H1 (cell line): ENCODE data around the gene ARFGAP3. TPM values are rescaled to one million over a fixed set of nuclear protein-coding genes. Genes with fewer than 3 reads are reported as not detected.

ENCODE experiments used
- CTCF ChIA-PET: fragments of 300-600 bp; sonication (Branson Sonifier 250); formaldehyde crosslinking; loops from one replicate; lab custom pipeline; 2021; ENCODE audit not compliant: partially characterized antibody; lab: Charles Lee
- POLR2A ChIA-PET: fragments of 300-600 bp; sonication (Branson Sonifier 250); formaldehyde crosslinking; loops from one replicate; lab custom pipeline; 2021; ENCODE audit warnings: inconsistent platforms; ENCODE audit not compliant: partially characterized antibody; lab: Charles Lee
- DNase-seq, 2 experiments: peaks; one replicate each; pipeline versions ENCODE4 v3.0.0 to v3.0.0-alpha.2; 2010 to 2022; ENCODE audit warnings: low spot score in 2 of 2, low read depth in 1 of 2, mixed read lengths in 1 of 2
- FAIRE-seq: peaks from 2 replicates; lab custom pipeline; 2011; peaks lifted over from hg19 to GRCh38; lab: Jason Lieb, UNC
- H2AFZ ChIP-seq: 2 replicates; pipeline ENCODE4 v1.8.1; 2012; ENCODE audit warnings: low read length, inconsistent platforms
- H2AK5ac ChIP-seq: 2 replicates; pipeline ENCODE4 v1.6.1; 2013; ENCODE audit warnings: low read depth, low read length
- H2BK120ac ChIP-seq: replicated peaks from 2 replicates; pipeline ENCODE3; 2013; ENCODE audit warnings: low read depth, low read length, inconsistent platforms
- H2BK12ac ChIP-seq: 2 replicates; pipeline ENCODE4 v1.6.1; 2013; ENCODE audit warnings: low read depth, low read length
- H2BK15ac ChIP-seq: 2 replicates; pipeline ENCODE4 v1.6.1; 2013; ENCODE audit warnings: low read length
- H2BK20ac ChIP-seq: 2 replicates; pipeline ENCODE4 v1.6.1; 2013; ENCODE audit warnings: low read length
- H2BK5ac ChIP-seq: 2 replicates; pipeline ENCODE4 v1.6.1; 2013; ENCODE audit warnings: low read depth, low read length
- H3K14ac ChIP-seq: 2 replicates; pipeline ENCODE4 v1.6.1; 2013; ENCODE audit warnings: inconsistent platforms; ENCODE audit not compliant: insufficient read length
- H3K18ac ChIP-seq: 2 replicates; pipeline ENCODE4 v1.6.1; 2013; ENCODE audit warnings: low read length; ENCODE audit errors: extremely low read depth
- H3K23ac ChIP-seq: 2 replicates; pipeline ENCODE4 v1.6.1; 2013; ENCODE audit warnings: inconsistent platforms; ENCODE audit not compliant: insufficient read length
- H3K23me2 ChIP-seq: 2 replicates; pipeline ENCODE4 v1.6.1; 2013; ENCODE audit warnings: low read depth, low read length
- H3K27ac ChIP-seq: 2 replicates; pipeline ENCODE4 v1.6.1; 2011; ENCODE audit warnings: low read depth, low read length, inconsistent platforms
- H3K27me3 ChIP-seq, 4 experiments: replicated peaks in 1 of 4; 1 replicate in 1 of 4; 2 replicates in 3 of 4; pipeline versions ENCODE4 v1.6.1 to v1.8.1; 2011 to 2013; ENCODE audit warnings: low read length in 3 of 4, mild to moderate bottlenecking in 3 of 4, inconsistent platforms in 2 of 4, mixed read lengths in 2 of 4, moderate library complexity in 1 of 4; ENCODE audit not compliant: control insufficient read depth in 3 of 4, insufficient read depth in 3 of 4; ENCODE audit errors: extremely low read depth in 1 of 4
- H3K36me3 ChIP-seq, 4 experiments: 2 replicates each; pipeline versions ENCODE4 v1.6.1 to v1.8.1; 2011 to 2013; ENCODE audit warnings: mild to moderate bottlenecking in 4 of 4, low read length in 3 of 4, moderate library complexity in 2 of 4, control low read depth in 1 of 4, inconsistent platforms in 1 of 4; ENCODE audit not compliant: insufficient read depth in 4 of 4, control insufficient read depth in 2 of 4
- H3K4ac ChIP-seq: replicated peaks from 2 replicates; pipeline ENCODE3; 2013; ENCODE audit warnings: low read length, low read depth, mixed read lengths, inconsistent platforms; ENCODE audit not compliant: insufficient read length
- H3K4me1 ChIP-seq, 4 experiments: replicated peaks in 1 of 4; 1 replicate in 1 of 4; 2 replicates in 3 of 4; pipeline versions ENCODE4 v1.6.1 to v1.8.1; 2011 to 2013; ENCODE audit warnings: low read length in 3 of 4, inconsistent platforms in 2 of 4, mixed read lengths in 1 of 4; ENCODE audit not compliant: insufficient read depth in 4 of 4, control insufficient read depth in 3 of 4
- H3K4me2 ChIP-seq, 2 experiments: 2 replicates each; pipeline versions ENCODE4 v1.6.1 to v1.8.1; 2011 to 2013; ENCODE audit warnings: low read depth in 2 of 2, low read length in 2 of 2, control low read depth in 1 of 2, inconsistent platforms in 1 of 2, mild to moderate bottlenecking in 1 of 2; ENCODE audit not compliant: insufficient read depth in 1 of 2
- H3K4me3 ChIP-seq, 4 experiments: fragments of 200-600, 300-600 bp in 1 of 4; sonication (generic), shearing (Covaris generic), sonication (Bioruptor Twin) in 1 of 4; 2 replicates each; pipeline versions ENCODE4 v1.5.1 to v1.8.1; 2011 to 2016; ENCODE audit warnings: low read length in 4 of 4, low read depth in 3 of 4, control low read depth in 2 of 4, inconsistent platforms in 2 of 4, mild to moderate bottlenecking in 2 of 4, mixed read lengths in 1 of 4, moderate library complexity in 1 of 4; ENCODE audit not compliant: insufficient read depth in 2 of 4; ENCODE audit errors: extremely low read depth in 1 of 4
- H3K56ac ChIP-seq: replicated peaks from 2 replicates; pipeline ENCODE3; 2013; ENCODE audit warnings: low read depth, mild to moderate bottlenecking, mixed read lengths, low read length, inconsistent platforms; ENCODE audit not compliant: insufficient read length
- H3K79me1 ChIP-seq: 2 replicates; pipeline ENCODE4 v1.6.1; 2013; ENCODE audit warnings: low read depth, low read length, control low read depth
- H3K79me2 ChIP-seq, 2 experiments: 2 replicates each; pipeline versions ENCODE4 v1.6.1 to v1.8.1; 2012 to 2013; ENCODE audit warnings: low read length in 2 of 2, mild to moderate bottlenecking in 2 of 2, inconsistent platforms in 1 of 2; ENCODE audit not compliant: insufficient read depth in 2 of 2, control insufficient read depth in 1 of 2
- H3K9ac ChIP-seq, 4 experiments: replicated peaks in 1 of 4; 1 replicate in 1 of 4; 2 replicates in 3 of 4; pipeline versions ENCODE4 v1.6.1 to v1.8.1; 2011 to 2013; ENCODE audit warnings: low read depth in 3 of 4, low read length in 3 of 4, control low read depth in 2 of 4, mild to moderate bottlenecking in 2 of 4, moderate library complexity in 2 of 4, inconsistent platforms in 1 of 4; ENCODE audit errors: extremely low read depth in 1 of 4
- H3K9me3 ChIP-seq, 2 experiments: 2 replicates each; pipeline versions ENCODE4 v1.6.1 to v1.8.1; 2012 to 2013; ENCODE audit warnings: mild to moderate bottlenecking in 2 of 2, moderate library complexity in 2 of 2, control low read depth in 1 of 2, inconsistent platforms in 1 of 2, low read depth in 1 of 2, low read length in 1 of 2, mixed read lengths in 1 of 2; ENCODE audit not compliant: insufficient read depth in 2 of 2
- H4K20me1 ChIP-seq, 2 experiments: replicated peaks in 1 of 2; 2 replicates each; pipeline versions ENCODE3 to v1.8.1; 2011 to 2013; ENCODE audit warnings: inconsistent platforms in 2 of 2, low read length in 2 of 2, mild to moderate bottlenecking in 1 of 2; ENCODE audit not compliant: insufficient read depth in 2 of 2, control insufficient read depth in 1 of 2
- H4K5ac ChIP-seq: 2 replicates; pipeline ENCODE4 v1.6.1; 2013; ENCODE audit warnings: low read length, low read depth, mixed read lengths, inconsistent platforms; ENCODE audit not compliant: insufficient read length
- H4K8ac ChIP-seq: 2 replicates; pipeline ENCODE4 v1.8.0; 2013; ENCODE audit warnings: mild to moderate bottlenecking, moderate library complexity, low read length, inconsistent platforms; ENCODE audit not compliant: insufficient read depth; ENCODE audit errors: extremely low read depth
- H4K91ac ChIP-seq: replicated peaks from 2 replicates; pipeline ENCODE3; 2013; ENCODE audit warnings: low read length, mixed read lengths, inconsistent platforms; ENCODE audit not compliant: insufficient read length
- GABPA ChIP-seq: IDR thresholded peaks from 2 replicates; pipeline ENCODE4 v1.6.1; 2011; ENCODE audit warnings: mild to moderate bottlenecking, low read length, moderate library complexity, borderline replicate concordance; ENCODE audit not compliant: insufficient read depth
- GTF2F1 ChIP-seq: IDR thresholded peaks from 2 replicates; pipeline ENCODE4 v1.6.1; 2012; ENCODE audit warnings: low read depth, low read length, improper control_type of control experiment, borderline replicate concordance
- MAX ChIP-seq: IDR thresholded peaks from 2 replicates; pipeline ENCODE4 v1.6.1; 2012; ENCODE audit warnings: inconsistent platforms
- POU5F1 ChIP-seq: IDR thresholded peaks from 2 replicates; pipeline ENCODE4 v1.6.1; 2011; ENCODE audit warnings: low read depth, mild to moderate bottlenecking, low read length, moderate library complexity
- SAP30 ChIP-seq: fragments of 300-600 bp; sonication (generic); IDR thresholded peaks from 2 replicates; pipeline ENCODE4 v1.7.1; 2012; ENCODE audit warnings: low read length, moderate library complexity, mild to moderate bottlenecking, inconsistent platforms; ENCODE audit not compliant: insufficient read depth, insufficient replicate concordance
- SIX5 ChIP-seq: IDR thresholded peaks from 2 replicates; pipeline ENCODE4 v1.6.1; 2011; ENCODE audit warnings: mild to moderate bottlenecking, low read depth, low read length
- WGBS, 2 experiments: shearing (Covaris generic) in 1 of 2; methylation state at CpG; one replicate each; pipeline versions ENCODE4 v1.1.6 to v1.1.7; 2013 to 2015; ENCODE audit warnings: low lambda C conversion rate in 2 of 2, mixed read lengths in 2 of 2, inconsistent platforms in 1 of 2, low coverage in 1 of 2, missing lambda C conversion rate in 1 of 2; ENCODE audit not compliant: insufficient replicate concordance in 2 of 2, insufficient coverage in 1 of 2, insufficient read length in 1 of 2; ENCODE audit errors: extremely low coverage in 1 of 2, missing lambda C conversion rate in 1 of 2; 5-methylcytosine and 5-hydroxymethylcytosine counted together
- polyA plus RNA-seq, 7 experiments: library from polyadenylated mRNA; depleted of rRNA in 3 of 7; stranded (reverse) in 5 of 7; unstranded in 2 of 7; fragments of >200 nt in 5 of 7; fragments of 200-250 nt in 2 of 7; gene quantifications; 1 replicate in 5 of 7; 2 replicates in 1 of 7; 4 replicates in 1 of 7; pipeline versions ENCODE4 v1.2.1 to v1.2.3, GENCODE V29; 2011 to 2013; ENCODE audit warnings: missing spikeins in 2 of 7, mixed read lengths in 2 of 7
- total RNA-seq: library from RNA; stranded (reverse); fragmentation: NEBNext Ultra II Directional; extraction: Animal tissue kit (Norgen Biotek cat#: 25700); gene quantifications from 2 replicates; pipeline ENCODE4 v1.2.1, GENCODE V29; 2021

The ARFGAP3 gene
- total and polyA plus RNA-seq, 2 of the 8 experiments (the other 6 are each of a cell fraction or from before 2014, with no cell fraction given) = 9.7 to 16.0 TPM

GRCh38 chr22:42871146-42872050 is 14.3 kb upstream of the ARFGAP3 start:
- Histone ChIP-seq H3K9ac (no peak overlapping the region), H3K4ac (no peak overlapping the region), H3K36me3 (peaks cover 6 to 18% (median 13%) of the 10 kb centered on the region in 4 experiments; a peak in 6 of 8 replicates), H3K4me3 (no peak overlapping the region), H4K20me1 (peaks cover 0 to 8% of the 10 kb centered on the region in 2 experiments), H3K56ac (no peak overlapping the region), H2BK15ac (no peak overlapping the region), H2BK5ac (no peak overlapping the region), H3K14ac (no peak overlapping the region), H2BK120ac (no peak overlapping the region), H2BK12ac (no peak overlapping the region), H3K18ac (no peak overlapping the region), H3K27ac (no peak overlapping the region), H4K5ac (no peak overlapping the region), H3K4me2 (no peak overlapping the region), H3K79me1 (no peaks in the 10 kb centered on the region; the same call in 1 of the 2 replicates), H3K23me2 (no peaks in the 10 kb centered on the region), H3K9me3 (no peaks in the 10 kb centered on the region), H2BK20ac (no peak overlapping the region), H2AK5ac (no peak overlapping the region), H3K4me1 (no peaks in the 10 kb centered on the region), H4K91ac (no peak overlapping the region), H3K23ac (no peak overlapping the region), H3K79me2 (no peaks in the 10 kb centered on the region), H4K8ac (no peak overlapping the region), H2AFZ (no peak overlapping the region), H3K27me3 (no peaks in the 10 kb centered on the region)
- DNase-seq (no peak), FAIRE-seq (no peak)
- POLR2A ChIA-PET = no interaction called here
- TF ChIP-seq MAX (no peak), GTF2F1 (no peak), SAP30 (no peak), POU5F1 (no peak), GABPA (no peak), SIX5 (no peak)
- CTCF ChIA-PET = interaction anchor here (0.5 to 2.1 kb wide), 7 partner anchors 10 to 182 kb away, joined by 3 to 18 read pairs (median 3); no protein-coding TSS in a partner anchor
- WGBS, 2 experiments = 89% methylated on average over 26 of the region's 31 CpGs; no CpG with 5 or more reads in 1 of the 2 experiments
